H9 (cell line): ENCODE measurements around the gene AIFM1. TPM values are rescaled to one million over a fixed set of nuclear protein-coding genes. Genes with fewer than 3 reads are reported as not detected.

Source experiments
- DNase-seq: peaks from one replicate; pipeline ENCODE4 v3.0.0-alpha.2; 2017
- H2AFZ ChIP-seq: one replicate; pipeline ENCODE4 v1.6.1; 2013; ENCODE audit warnings: mild to moderate bottlenecking, low read length, control low read depth, moderate library complexity
- H2AK5ac ChIP-seq: 2 replicates; pipeline ENCODE4 v1.6.1; 2013; ENCODE audit warnings: low read length, control low read depth, mixed read lengths; ENCODE audit not compliant: insufficient read length
- H2BK120ac ChIP-seq: one replicate; pipeline ENCODE4 v1.6.1; 2013; ENCODE audit warnings: low read depth, mild to moderate bottlenecking, low read length, control low read depth, inconsistent platforms; ENCODE audit not compliant: poor library complexity, severe bottlenecking
- H2BK12ac ChIP-seq: 2 replicates; pipeline ENCODE4 v1.6.1; 2013; ENCODE audit warnings: low read length, control low read depth, mixed read lengths, low read depth; ENCODE audit not compliant: insufficient read length
- H2BK15ac ChIP-seq: 2 replicates; pipeline ENCODE4 v1.6.1; 2013; ENCODE audit warnings: low read depth, low read length, control low read depth
- H2BK20ac ChIP-seq: one replicate; pipeline ENCODE4 v1.6.1; 2013; ENCODE audit warnings: low read depth, mild to moderate bottlenecking, low read length, control low read depth, inconsistent platforms; ENCODE audit not compliant: poor library complexity, severe bottlenecking
- H2BK5ac ChIP-seq: 2 replicates; pipeline ENCODE4 v1.6.1; 2013; ENCODE audit warnings: low read length, control low read depth, mixed read lengths; ENCODE audit not compliant: insufficient read length
- H3K14ac ChIP-seq: 2 replicates; pipeline ENCODE4 v1.6.1; 2013; ENCODE audit warnings: low read length, control low read depth; ENCODE audit not compliant: insufficient read depth
- H3K18ac ChIP-seq: 2 replicates; pipeline ENCODE4 v1.6.1; 2013; ENCODE audit warnings: low read depth, mild to moderate bottlenecking, mixed read lengths, low read length, control low read depth; ENCODE audit not compliant: insufficient read length
- H3K23ac ChIP-seq: 2 replicates; pipeline ENCODE4 v1.6.1; 2013; ENCODE audit warnings: low read length, control low read depth, mixed read lengths, low read depth; ENCODE audit not compliant: insufficient read length
- H3K23me2 ChIP-seq: 2 replicates; pipeline ENCODE4 v1.6.1; 2013; ENCODE audit warnings: low read depth, mild to moderate bottlenecking, mixed read lengths, low read length, control low read depth; ENCODE audit not compliant: insufficient read length, poor library complexity, severe bottlenecking
- H3K27ac ChIP-seq: 2 replicates; pipeline ENCODE4 v1.5.1; 2013; ENCODE audit warnings: low read length, control low read depth, mixed read lengths, low read depth; ENCODE audit not compliant: insufficient read length
- H3K27me3 ChIP-seq: 2 replicates; pipeline ENCODE4 v1.6.1; 2013; ENCODE audit warnings: low read length, control low read depth, inconsistent platforms; ENCODE audit not compliant: insufficient read depth
- H3K4ac ChIP-seq: 2 replicates; pipeline ENCODE4 v1.6.1; 2013; ENCODE audit warnings: low read depth, mild to moderate bottlenecking, control low read depth, inconsistent platforms, low read length, moderate library complexity
- H3K4me1 ChIP-seq: 2 replicates; pipeline ENCODE4 v1.6.1; 2013; ENCODE audit warnings: low read length, control low read depth, inconsistent platforms; ENCODE audit not compliant: insufficient read depth
- H3K4me2 ChIP-seq: 2 replicates; pipeline ENCODE4 v1.6.1; 2013; ENCODE audit warnings: low read length, control low read depth, mixed read lengths; ENCODE audit not compliant: insufficient read length, insufficient read depth
- H3K56ac ChIP-seq: 2 replicates; pipeline ENCODE4 v1.6.1; 2013; ENCODE audit warnings: low read depth, mild to moderate bottlenecking, mixed read lengths, low read length, control low read depth; ENCODE audit not compliant: insufficient read length
- H3K79me1 ChIP-seq: 2 replicates; pipeline ENCODE4 v1.6.1; 2013; ENCODE audit warnings: low read depth, mild to moderate bottlenecking, moderate library complexity, low read length, control low read depth, inconsistent platforms; ENCODE audit not compliant: insufficient read depth, poor library complexity, severe bottlenecking
- H3K79me2 ChIP-seq: 2 replicates; pipeline ENCODE4 v1.6.1; 2013; ENCODE audit warnings: low read length, control low read depth, inconsistent platforms; ENCODE audit not compliant: insufficient read depth
- H3K9ac ChIP-seq: 2 replicates; pipeline ENCODE4 v1.6.1; 2013; ENCODE audit warnings: low read length, control low read depth, mixed read lengths; ENCODE audit not compliant: insufficient read length; ENCODE audit errors: extremely low read depth
- H3K9me3 ChIP-seq: one replicate; pipeline ENCODE4 v1.6.1; 2013; ENCODE audit warnings: low read depth, low read length, inconsistent platforms; ENCODE audit not compliant: control insufficient read depth
- H3T11ph ChIP-seq: one replicate; pipeline ENCODE4 v1.6.1; 2013; ENCODE audit warnings: mild to moderate bottlenecking, low read length, control low read depth, inconsistent platforms
- H4K20me1 ChIP-seq: one replicate; pipeline ENCODE4 v1.6.1; 2013; ENCODE audit not compliant: control insufficient read depth, insufficient read length, insufficient read depth
- H4K5ac ChIP-seq: 2 replicates; pipeline ENCODE4 v1.6.1; 2013; ENCODE audit warnings: low read depth, mild to moderate bottlenecking, mixed read lengths, low read length, control low read depth; ENCODE audit not compliant: insufficient read length
- H4K8ac ChIP-seq: replicated peaks from 2 replicates; pipeline ENCODE4 v1.6.1; 2013; ENCODE audit warnings: low read length, control low read depth, mixed read lengths, low read depth; ENCODE audit not compliant: insufficient read length
- H4K91ac ChIP-seq: 2 replicates; pipeline ENCODE4 v1.6.1; 2013; ENCODE audit warnings: low read depth, mild to moderate bottlenecking, moderate library complexity, mixed read lengths, low read length, control low read depth; ENCODE audit not compliant: insufficient read length
- H3K27ac Mint-ChIP-seq, 3 experiments: 2 replicates in 2 of 3; 3 replicates in 1 of 3; pipeline ENCODE4 v1.8.0; 2020 to 2021; ENCODE audit warnings: mixed read lengths in 3 of 3, mild to moderate bottlenecking in 1 of 3, moderate library complexity in 1 of 3
- H3K27me3 Mint-ChIP-seq: 2 replicates; pipeline ENCODE4 v1.8.0; 2021; ENCODE audit warnings: low read depth, mild to moderate bottlenecking, moderate library complexity, mixed read lengths
- H3K36me3 Mint-ChIP-seq, 3 experiments: 2 replicates in 2 of 3; 3 replicates in 1 of 3; pipeline ENCODE4 v1.8.0; 2020 to 2021; ENCODE audit warnings: low read depth in 3 of 3, mixed read lengths in 3 of 3; ENCODE audit not compliant: insufficient read depth in 1 of 3
- H3K4me1 Mint-ChIP-seq, 2 experiments: 2 replicates each; pipeline ENCODE4 v1.8.0; 2020; ENCODE audit warnings: mixed read lengths in 2 of 2
- H3K4me3 Mint-ChIP-seq, 2 experiments: 2 replicates in 1 of 2; 3 replicates in 1 of 2; pipeline ENCODE4 v1.8.0; 2020 to 2021; ENCODE audit warnings: mild to moderate bottlenecking in 2 of 2, mixed read lengths in 2 of 2, moderate library complexity in 1 of 2
- H3K9me3 Mint-ChIP-seq, 2 experiments: 2 replicates in 1 of 2; 3 replicates in 1 of 2; pipeline ENCODE4 v1.8.0; 2020; ENCODE audit warnings: mild to moderate bottlenecking in 2 of 2, mixed read lengths in 2 of 2, moderate library complexity in 1 of 2
- WGBS: extraction: QIAGEN DNeasy Blood & Tissue Kit; methylation state at CpG from one replicate; pipeline ENCODE4 v1.1.7; 2013; ENCODE audit warnings: missing lambda C conversion rate, low lambda C conversion rate, mixed read lengths; ENCODE audit not compliant: insufficient read length; ENCODE audit errors: extremely low coverage; 5-methylcytosine and 5-hydroxymethylcytosine counted together
- total RNA-seq: library from RNA; stranded (reverse); gene quantifications from 2 replicates; pipeline ENCODE4 v1.2.1, GENCODE V29; 2021
- TF ChIP-seq, protein P1 (sequence below): fragments of 200-600 bp; sonication (generic); conservative IDR thresholded peaks from 3 replicates; pipeline ENCODE4 v1.8.0; 2021; ENCODE audit warnings: antibody characterized with exemption, mild to moderate bottlenecking

AIFM1 gene
- total RNA-seq, 1 experiment from 2014 or later, result 43.7 TPM

DNA sequence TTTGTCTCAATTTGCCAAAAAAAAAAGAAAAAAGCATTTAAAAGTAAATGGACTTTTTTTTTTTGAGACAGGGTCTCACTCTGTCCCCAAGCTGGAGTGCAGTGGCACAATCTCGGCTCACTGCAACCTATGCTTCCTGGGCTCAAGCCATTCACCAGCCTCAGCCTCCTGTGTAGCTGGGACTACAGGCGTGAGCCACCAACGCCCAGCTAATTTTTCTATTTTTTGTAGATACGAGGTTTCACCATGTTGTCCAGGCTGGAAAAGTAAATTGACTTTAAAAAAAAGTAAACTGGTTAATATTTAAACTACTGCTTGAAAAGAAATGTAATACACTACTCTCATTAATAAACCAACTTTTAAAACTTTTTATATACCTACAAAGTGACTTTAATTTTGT lies 5.9 kb downstream of the AIFM1 start:
- Histone ChIP-seq H3K79me2 (0 out of 2 replicates have a peak, but pooled peaks cover 2% of the 10 kb centered on the region), H2BK20ac (no peak overlapping the region), H4K5ac (no peak overlapping the region), H4K20me1 (no peaks in the 10 kb centered on the region), H2AK5ac (no peak overlapping the region), H3T11ph (no peak overlapping the region), H4K91ac (no peak overlapping the region), H2AFZ (no peak overlapping the region), H3K23me2 (no peaks in the 10 kb centered on the region), H2BK12ac (no peak overlapping the region), H2BK15ac (no peak overlapping the region), H3K79me1 (no peaks in the 10 kb centered on the region), H2BK5ac (no peak overlapping the region), H3K23ac (no peak overlapping the region), H3K18ac (no peak overlapping the region), H3K27ac (no peak overlapping the region), H3K9me3 (no peaks in the 10 kb centered on the region), H4K8ac (no peak overlapping the region), H3K4me1 (no peaks in the 10 kb centered on the region), H3K27me3 (no peaks in the 10 kb centered on the region), H3K14ac (no peak overlapping the region), H3K4ac (no peak overlapping the region), H3K4me2 (no peak overlapping the region), H3K56ac (no peak overlapping the region), H2BK120ac (no peak overlapping the region), H3K9ac (no peak overlapping the region)
- TF ChIP-seq, protein P1, sequence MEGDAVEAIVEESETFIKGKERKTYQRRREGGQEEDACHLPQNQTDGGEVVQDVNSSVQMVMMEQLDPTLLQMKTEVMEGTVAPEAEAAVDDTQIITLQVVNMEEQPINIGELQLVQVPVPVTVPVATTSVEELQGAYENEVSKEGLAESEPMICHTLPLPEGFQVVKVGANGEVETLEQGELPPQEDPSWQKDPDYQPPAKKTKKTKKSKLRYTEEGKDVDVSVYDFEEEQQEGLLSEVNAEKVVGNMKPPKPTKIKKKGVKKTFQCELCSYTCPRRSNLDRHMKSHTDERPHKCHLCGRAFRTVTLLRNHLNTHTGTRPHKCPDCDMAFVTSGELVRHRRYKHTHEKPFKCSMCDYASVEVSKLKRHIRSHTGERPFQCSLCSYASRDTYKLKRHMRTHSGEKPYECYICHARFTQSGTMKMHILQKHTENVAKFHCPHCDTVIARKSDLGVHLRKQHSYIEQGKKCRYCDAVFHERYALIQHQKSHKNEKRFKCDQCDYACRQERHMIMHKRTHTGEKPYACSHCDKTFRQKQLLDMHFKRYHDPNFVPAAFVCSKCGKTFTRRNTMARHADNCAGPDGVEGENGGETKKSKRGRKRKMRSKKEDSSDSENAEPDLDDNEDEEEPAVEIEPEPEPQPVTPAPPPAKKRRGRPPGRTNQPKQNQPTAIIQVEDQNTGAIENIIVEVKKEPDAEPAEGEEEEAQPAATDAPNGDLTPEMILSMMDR, result no peak
- no CpG with 5 or more reads among the region's 4 CpGs for WGBS
- no peak overlapping the region for H3K4me3 Mint-ChIP-seq
- H3K36me3 Mint-ChIP-seq, result peaks cover 0 to 3% (median 0%) of the 10 kb centered on the region in 3 experiments; a peak in 4 of 7 replicates
- H3K27me3 Mint-ChIP-seq, result no peaks in the 10 kb centered on the region
- no peak for DNase-seq
- H3K9me3 Mint-ChIP-seq, result peaks cover 0 to 48% of the 10 kb centered on the region in 2 experiments; a peak in 2 of 5 replicates
- H3K4me1 Mint-ChIP-seq, result peaks cover under 1 to 2% of the 10 kb centered on the region in 2 experiments; a peak in 2 of 4 replicates
- no peak overlapping the region for H3K27ac Mint-ChIP-seq
